Esophagus muscularis mucosa (tissue), 4 donors: Measurements from ENCODE around the gene RBMS3. TPM values are rescaled to one million over a fixed set of nuclear protein-coding genes. Genes with fewer than 3 reads are reported as not detected.

Experiments used
- DNase-seq: peaks from one replicate; pipeline ENCODE4 v3.0.0-alpha.2; 2017; ENCODE audit errors: extremely low spot score
- H3K27ac ChIP-seq, 4 donors: fragments of 200-600 bp; sonication (generic); replicated peaks in 1 of 4; 1 replicate in 3 of 4; 2 replicates in 1 of 4; pipeline ENCODE4 v1.5.1; 2016 to 2019; ENCODE audit warnings: mild to moderate bottlenecking in 1 of 4
- H3K27me3 ChIP-seq, 4 donors: fragments of 200-600 bp; sonication (generic); one replicate each; pipeline versions ENCODE4 v1.5.1 to v1.6.0; 2016 to 2019
- H3K36me3 ChIP-seq, 4 donors: fragments of 200-600 bp; sonication (generic); one replicate each; pipeline ENCODE4 v1.5.1; 2016 to 2019
- H3K4me1 ChIP-seq, 4 donors: fragments of 200-600 bp; sonication (generic); one replicate each; pipeline ENCODE4 v1.5.1; 2016 to 2019
- H3K4me3 ChIP-seq, 4 donors: fragments of 200-600 bp; sonication (generic); 1 replicate in 2 of 4; 2 replicates in 2 of 4; pipeline ENCODE4 v1.5.1; 2016 to 2019; ENCODE audit warnings: mild to moderate bottlenecking in 4 of 4, moderate library complexity in 1 of 4
- H3K9me3 ChIP-seq, 4 donors: fragments of 200-600 bp; sonication (generic); 1 replicate in 3 of 4; 2 replicates in 1 of 4; pipeline ENCODE4 v1.5.1; 2016 to 2019
- EP300 ChIP-seq: sonication (generic); formaldehyde crosslinking; IDR thresholded peaks from one replicate; pipeline ENCODE4 v1.6.1; 2017; ENCODE audit warnings: antibody characterized with exemption
- POLR2A ChIP-seq: fragments of 450-650 bp; IDR thresholded peaks from one replicate; pipeline ENCODE4 v1.6.1; 2017; ENCODE audit warnings: antibody characterized with exemption, moderate library complexity, mild to moderate bottlenecking, low read depth
- POLR2AphosphoS5 ChIP-seq, 2 donors: sonication (generic); formaldehyde crosslinking; IDR thresholded peaks; one replicate each; pipeline ENCODE4 v1.6.1; 2017; ENCODE audit warnings: antibody characterized with exemption in 2 of 2
- WGBS: methylation state at CpG from one replicate; pipeline ENCODE4 v1.1.5; 2018; 5-methylcytosine and 5-hydroxymethylcytosine counted together
- intact Hi-C: fragments of 100-400 bp; cut with DNase I; formaldehyde crosslinking; loops from one replicate; pipeline ENCODE4 v1.15.1; 2023
- total RNA-seq, 4 donors: library from RNA; depleted of rRNA; stranded (reverse); fragments of >200 nt; gene quantifications; one replicate each; pipeline versions ENCODE4 v1.1.0 to v1.2.1, GENCODE V29; 2016
- TF ChIP-seq, protein P1 (sequence below), 3 experiments: fragments of 200-600 bp in 2 of 3; fragments of 450-650 bp in 1 of 3; sonication (generic) in 2 of 3; IDR thresholded peaks; one replicate each; pipeline ENCODE4 v1.5.1; 2017 to 2019; ENCODE audit warnings: antibody characterized with exemption in 3 of 3, mild to moderate bottlenecking in 2 of 3, moderate library complexity in 1 of 3

The RBMS3 gene
- total RNA-seq, 4 donors from 2014 or later = 53.0 to 81.5 (median 61.2) TPM

DNA sequence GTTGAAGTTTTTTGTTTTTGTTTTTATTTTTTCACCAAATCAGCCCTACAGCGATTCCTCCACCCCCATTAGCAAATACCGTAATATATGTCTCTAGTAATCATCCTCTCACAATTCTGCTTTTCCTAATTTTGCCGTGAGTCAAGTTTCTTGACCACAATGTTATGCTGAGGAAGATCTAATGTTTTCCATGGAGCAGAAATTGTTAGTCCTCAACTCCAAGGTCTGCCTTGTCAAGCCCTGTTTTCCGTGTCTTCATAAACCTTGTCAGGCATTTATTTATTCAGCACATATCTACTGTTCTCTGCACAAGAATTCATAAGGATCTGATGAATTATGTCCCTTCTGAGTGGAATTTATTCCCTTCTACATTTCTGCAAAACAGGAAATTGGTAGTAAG is 372.8 kb downstream of the RBMS3 start:
- TF ChIP-seq POLR2AphosphoS5 (IDR thresholded peaks at IDR 0.05) (no peak), POLR2A (no peak), EP300 (no peak)
- TF ChIP-seq, protein P1, sequence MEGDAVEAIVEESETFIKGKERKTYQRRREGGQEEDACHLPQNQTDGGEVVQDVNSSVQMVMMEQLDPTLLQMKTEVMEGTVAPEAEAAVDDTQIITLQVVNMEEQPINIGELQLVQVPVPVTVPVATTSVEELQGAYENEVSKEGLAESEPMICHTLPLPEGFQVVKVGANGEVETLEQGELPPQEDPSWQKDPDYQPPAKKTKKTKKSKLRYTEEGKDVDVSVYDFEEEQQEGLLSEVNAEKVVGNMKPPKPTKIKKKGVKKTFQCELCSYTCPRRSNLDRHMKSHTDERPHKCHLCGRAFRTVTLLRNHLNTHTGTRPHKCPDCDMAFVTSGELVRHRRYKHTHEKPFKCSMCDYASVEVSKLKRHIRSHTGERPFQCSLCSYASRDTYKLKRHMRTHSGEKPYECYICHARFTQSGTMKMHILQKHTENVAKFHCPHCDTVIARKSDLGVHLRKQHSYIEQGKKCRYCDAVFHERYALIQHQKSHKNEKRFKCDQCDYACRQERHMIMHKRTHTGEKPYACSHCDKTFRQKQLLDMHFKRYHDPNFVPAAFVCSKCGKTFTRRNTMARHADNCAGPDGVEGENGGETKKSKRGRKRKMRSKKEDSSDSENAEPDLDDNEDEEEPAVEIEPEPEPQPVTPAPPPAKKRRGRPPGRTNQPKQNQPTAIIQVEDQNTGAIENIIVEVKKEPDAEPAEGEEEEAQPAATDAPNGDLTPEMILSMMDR (IDR thresholded peaks at IDR 0.05) = no peak
- intact Hi-C loops = no loop called here

DNA sequence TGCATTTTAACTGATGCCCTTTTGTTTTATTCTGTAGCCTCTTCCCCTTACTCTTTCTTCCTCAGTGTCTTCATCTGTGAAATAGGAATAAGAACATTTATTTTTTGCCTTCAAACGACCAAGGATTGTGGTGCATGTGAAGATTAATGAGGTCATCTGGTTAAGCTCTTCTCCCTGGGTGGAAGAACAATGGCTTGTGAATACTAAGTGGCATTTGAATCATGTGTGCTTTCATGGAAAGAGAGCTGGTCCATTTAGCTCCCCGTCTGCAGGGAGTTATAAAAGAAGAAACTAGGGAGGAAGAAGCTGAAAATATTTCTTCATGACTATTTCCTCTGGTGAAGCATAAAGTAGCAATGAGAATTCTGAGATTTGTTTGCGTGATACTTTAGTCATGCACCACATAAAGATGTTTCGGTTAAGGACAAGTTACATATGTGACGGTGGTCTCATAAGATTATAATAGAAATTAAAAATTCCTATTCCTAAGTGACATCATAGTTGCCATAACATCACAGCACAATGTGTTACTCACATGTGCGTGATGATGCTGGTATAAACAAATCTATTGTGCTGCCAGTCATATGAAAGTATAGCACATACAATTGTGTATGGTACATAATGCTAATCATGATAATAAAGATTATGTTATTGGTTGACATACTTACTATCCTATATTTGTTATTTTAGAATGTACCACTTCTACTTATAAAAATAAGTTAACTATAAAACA is 374.3 kb downstream of the RBMS3 start:
- no peak overlapping the region for H3K4me3 ChIP-seq
- no peak for DNase-seq
- 73% methylated on average over 6 of the region's 6 CpGs for WGBS
- H3K27ac ChIP-seq = no peak overlapping the region
- peaks cover 0 to 7% (median 0%) of the 10 kb centered on the region in 4 donors for H3K4me1 ChIP-seq
- H3K36me3 ChIP-seq = no peaks in the 10 kb centered on the region
- H3K9me3 ChIP-seq = no peaks in the 10 kb centered on the region
- intact Hi-C loops = no loop called here
- no peak for TF ChIP-seq POLR2A
- TF ChIP-seq POLR2AphosphoS5 (IDR thresholded peaks at IDR 0.05) = no peak
- no peak for TF ChIP-seq EP300
- TF ChIP-seq, protein P1 (IDR thresholded peaks at IDR 0.05) = no peak
- no peaks in the 10 kb centered on the region for H3K27me3 ChIP-seq

More for the DNA sequence above, 372.8 kb downstream of the RBMS3 start:
- DNase-seq = no peak
- WGBS = 94% methylated on average over 4 of the region's 4 CpGs
- no peaks in the 10 kb centered on the region for H3K9me3 ChIP-seq
- no peaks in the 10 kb centered on the region for H3K27me3 ChIP-seq
- H3K27ac ChIP-seq = no peak overlapping the region
- H3K4me1 ChIP-seq = peaks cover 0 to 7% (median 0%) of the 10 kb centered on the region in 4 donors
- no peak overlapping the region for H3K4me3 ChIP-seq
- H3K36me3 ChIP-seq = no peaks in the 10 kb centered on the region

DNA sequence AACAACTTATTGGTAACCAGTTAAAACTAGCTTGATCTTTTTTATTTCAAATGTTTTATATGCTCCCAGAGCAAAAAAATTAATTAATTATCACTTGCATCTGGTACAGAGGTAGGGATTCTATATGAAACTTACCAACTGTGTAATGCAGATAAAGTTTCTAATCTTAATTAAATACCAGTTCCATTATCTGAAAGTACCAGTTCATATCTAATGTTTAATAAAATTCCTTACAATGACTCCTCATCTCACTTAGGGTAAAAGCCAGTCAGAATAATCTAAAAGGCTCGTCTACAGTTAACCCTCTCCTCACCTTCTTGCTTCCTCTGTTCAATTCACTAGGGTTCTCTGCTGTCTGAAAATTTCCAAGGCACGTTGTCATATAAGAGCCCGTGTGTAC is 384.8 kb downstream of the RBMS3 start:
- no peak overlapping the region for H3K27ac ChIP-seq
- no peak for DNase-seq
- no peaks in the 10 kb centered on the region for H3K9me3 ChIP-seq
- no peak overlapping the region for H3K4me3 ChIP-seq
- intact Hi-C loops = no loop called here
- TF ChIP-seq, protein P1 (IDR thresholded peaks at IDR 0.05) = no peak
- TF ChIP-seq POLR2AphosphoS5 (IDR thresholded peaks at IDR 0.05) = no peak
- TF ChIP-seq POLR2A = no peak
- no peak for TF ChIP-seq EP300
- H3K4me1 ChIP-seq = peaks cover 0 to 9% (median 4%) of the 10 kb centered on the region in 4 donors
- H3K27me3 ChIP-seq = no peaks in the 10 kb centered on the region
- H3K36me3 ChIP-seq = peaks cover 0 to 4% (median 0%) of the 10 kb centered on the region in 4 donors
- 72% methylated on average over 3 of the region's 3 CpGs for WGBS

DNA sequence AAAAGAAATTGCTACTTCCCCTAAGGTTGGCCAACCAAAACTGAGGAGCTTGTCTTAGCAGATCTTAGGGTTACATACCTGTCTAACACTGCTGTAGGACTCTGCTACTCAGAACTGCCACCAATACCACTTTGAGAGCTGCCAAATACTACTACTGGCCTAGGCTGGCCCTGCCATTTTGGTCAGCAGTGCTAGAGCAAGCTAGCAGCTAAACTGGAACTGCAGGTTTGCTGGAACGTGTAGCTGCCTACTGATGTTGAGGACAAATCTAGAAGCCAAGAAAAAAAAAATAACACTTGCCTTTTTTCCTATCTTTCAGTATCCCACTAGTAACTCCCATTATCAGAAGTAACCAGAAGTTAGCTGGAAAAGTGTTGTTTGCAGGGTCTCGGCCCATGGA is 387.4 kb downstream of the RBMS3 start:
- Histone ChIP-seq H3K4me3 (no peak overlapping the region), H3K36me3 (peaks cover 0 to 4% (median 0%) of the 10 kb centered on the region in 4 donors), H3K4me1 (peaks cover 0 to 9% (median 4%) of the 10 kb centered on the region in 4 donors), H3K9me3 (no peaks in the 10 kb centered on the region), H3K27me3 (no peaks in the 10 kb centered on the region), H3K27ac (no peak overlapping the region)
- TF ChIP-seq POLR2A (no peak), POLR2AphosphoS5 (IDR thresholded peaks at IDR 0.05) (no peak), EP300 (no peak)
- TF ChIP-seq, protein P1 (IDR thresholded peaks at IDR 0.05) = no peak
- no peak for DNase-seq
- intact Hi-C loops = no loop called here
- WGBS = 100% methylated on average over 2 of the region's 2 CpGs
